WTC11 (cell line): Measurements from ENCODE around the gene PDE11A. TPM values are rescaled to one million over a fixed set of nuclear protein-coding genes. Genes with fewer than 3 reads are reported as not detected.

Experiments
- ATAC-seq: fragments of 200-7000 bp; cut with Tn5 transposase; 2 replicates; pipeline ENCODE4 v1.10.0; 2021; ENCODE audit warnings: mild to moderate bottlenecking, moderate library complexity
- CTCF ChIA-PET: fragments of 300-600 bp; sonication (Branson Sonifier 250); formaldehyde crosslinking; loops from one replicate; lab custom pipeline; 2021; ENCODE audit warnings: antibody characterized with exemption; lab: Charles Lee
- POLR2A ChIA-PET: fragments of 350-600 bp; sonication (Branson Sonifier 250); formaldehyde crosslinking; loops from one replicate; lab custom pipeline; 2021; ENCODE audit warnings: antibody characterized with exemption; lab: Charles Lee
- DNase-seq: peaks from one replicate; pipeline ENCODE4 v3.0.0; 2021; ENCODE audit warnings: low spot score
- H3K27ac Mint-ChIP-seq: 2 replicates; pipeline ENCODE4 v1.8.0; 2021; ENCODE audit warnings: mixed read lengths
- H3K27me3 Mint-ChIP-seq: 2 replicates; pipeline ENCODE4 v1.8.0; 2021; ENCODE audit warnings: low read depth, mild to moderate bottlenecking, moderate library complexity, mixed read lengths
- H3K36me3 Mint-ChIP-seq: 2 replicates; pipeline ENCODE4 v1.8.0; 2021; ENCODE audit warnings: mixed read lengths
- H3K4me1 Mint-ChIP-seq: 2 replicates; pipeline ENCODE4 v1.8.0; 2022; ENCODE audit warnings: mixed read lengths
- H3K4me3 Mint-ChIP-seq: 2 replicates; pipeline ENCODE4 v1.8.0; 2021; ENCODE audit warnings: mild to moderate bottlenecking, moderate library complexity, mixed read lengths
- H3K9me3 Mint-ChIP-seq: 2 replicates; pipeline ENCODE4 v1.8.0; 2021; ENCODE audit warnings: mixed read lengths
- GTF2I ChIP-seq: fragments of 250-450 bp; sonication (Bioruptor Pico); conservative IDR thresholded peaks from 2 replicates; pipeline ENCODE4 v1.4.0; 2021; ENCODE audit warnings: mild to moderate bottlenecking
- NR3C1 ChIP-seq: sonication (generic); formaldehyde crosslinking; conservative IDR thresholded peaks from 2 replicates; pipeline ENCODE4 v1.8.1; 2023; ENCODE audit warnings: low read depth, mild to moderate bottlenecking, missing genetic modification reagents
- ZNF121 ChIP-seq: sonication (generic); formaldehyde crosslinking; IDR thresholded peaks from 2 replicates; pipeline ENCODE4 v1.8.0; 2023; ENCODE audit warnings: missing genetic modification reagents
- ZNF317 ChIP-seq: sonication (generic); formaldehyde crosslinking; IDR thresholded peaks from 2 replicates; pipeline ENCODE4 v1.8.1; 2023; ENCODE audit warnings: low read depth, mild to moderate bottlenecking, moderate library complexity, missing genetic modification reagents, borderline replicate concordance
- ZNF396 ChIP-seq: fragments of 250-450 bp; sonication (Bioruptor Pico); IDR thresholded peaks from 2 replicates; pipeline ENCODE4 v1.8.0; 2021; ENCODE audit warnings: mild to moderate bottlenecking, moderate library complexity, borderline replicate concordance
- total RNA-seq: library from RNA; stranded (reverse); gene quantifications from 3 replicates; pipeline ENCODE4 v1.2.3, GENCODE V29; 2021
- TF ChIP-seq, protein P1 (sequence below): sonication (generic); formaldehyde crosslinking; IDR thresholded peaks from 2 replicates; pipeline ENCODE4 v1.8.1; 2022; ENCODE audit warnings: low read depth, missing genetic modification reagents, borderline replicate concordance
- TF ChIP-seq, protein P2 (sequence below): sonication (generic); formaldehyde crosslinking; IDR thresholded peaks from 2 replicates; pipeline ENCODE4 v1.8.0; 2022; ENCODE audit warnings: mild to moderate bottlenecking, missing genetic modification reagents
- TF ChIP-seq, protein P3 (sequence below): fragments of 250-450 bp; sonication (Bioruptor Pico); IDR thresholded peaks from 2 replicates; pipeline ENCODE4 v1.9.0; 2021; ENCODE audit warnings: mild to moderate bottlenecking, borderline replicate concordance
- TF ChIP-seq, protein P4 (sequence below): sonication (generic); formaldehyde crosslinking; IDR thresholded peaks from 2 replicates; pipeline ENCODE4 v1.8.0; 2023; ENCODE audit warnings: missing genetic modification reagents, mild to moderate bottlenecking, borderline replicate concordance
- TF ChIP-seq, protein P5 (sequence below): sonication (generic); formaldehyde crosslinking; IDR thresholded peaks from 2 replicates; pipeline ENCODE4 v1.8.1; 2022; ENCODE audit warnings: mild to moderate bottlenecking, missing genetic modification reagents, moderate library complexity, borderline replicate concordance
- TF ChIP-seq, protein P6 (sequence below): fragments of 250-450 bp; sonication (Bioruptor Pico); conservative IDR thresholded peaks from 2 replicates; pipeline ENCODE4 v1.9.0; 2021; ENCODE audit warnings: mild to moderate bottlenecking
- TF ChIP-seq, protein P7 (sequence below): sonication (generic); formaldehyde crosslinking; IDR thresholded peaks from 2 replicates; pipeline ENCODE4 v1.8.0; 2023; ENCODE audit warnings: mild to moderate bottlenecking, missing genetic modification reagents
- TF ChIP-seq, protein P8 (sequence below): fragments of 200-600 bp; IDR thresholded peaks from 2 replicates; pipeline ENCODE4 v1.8.0; 2022; ENCODE audit warnings: antibody characterized with exemption

The PDE11A gene
- total RNA-seq, 1 experiment from 2014 or later = 0.13 TPM

DNA sequence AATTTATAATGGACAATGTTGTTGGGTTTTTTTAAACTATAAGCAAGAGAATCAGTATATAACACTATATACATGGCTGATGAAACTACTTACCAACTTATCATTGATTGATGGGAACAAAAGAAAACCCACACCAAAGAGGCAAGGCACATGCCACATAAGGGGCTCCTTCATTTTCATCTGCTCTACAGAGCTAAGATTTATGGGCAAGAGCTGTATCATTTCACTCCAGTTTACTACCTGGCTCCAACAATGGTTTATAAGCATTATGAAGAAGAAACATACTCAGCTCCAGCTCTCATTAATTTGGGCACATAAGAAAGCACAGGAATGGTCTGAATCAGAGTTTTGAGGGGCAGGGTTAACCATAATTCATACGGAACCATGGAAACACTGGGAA, 396.8 kb downstream of the PDE11A start:
- CTCF ChIA-PET = interaction anchor here (0.9 kb wide), 1 partner anchor 186 kb away, joined by 3 read pairs; no protein-coding TSS in a partner anchor
- POLR2A ChIA-PET = no interaction called here
- Mint-ChIP-seq H3K27ac (no peak overlapping the region), H3K4me1 (peaks cover 16% of the 10 kb centered on the region), H3K9me3 (no peaks in the 10 kb centered on the region), H3K4me3 (no peak overlapping the region), H3K36me3 (no peaks in the 10 kb centered on the region), H3K27me3 (peaks cover 39% of the 10 kb centered on the region)
- DNase-seq = no peak
- ATAC-seq = no peak
- TF ChIP-seq, protein P1, sequence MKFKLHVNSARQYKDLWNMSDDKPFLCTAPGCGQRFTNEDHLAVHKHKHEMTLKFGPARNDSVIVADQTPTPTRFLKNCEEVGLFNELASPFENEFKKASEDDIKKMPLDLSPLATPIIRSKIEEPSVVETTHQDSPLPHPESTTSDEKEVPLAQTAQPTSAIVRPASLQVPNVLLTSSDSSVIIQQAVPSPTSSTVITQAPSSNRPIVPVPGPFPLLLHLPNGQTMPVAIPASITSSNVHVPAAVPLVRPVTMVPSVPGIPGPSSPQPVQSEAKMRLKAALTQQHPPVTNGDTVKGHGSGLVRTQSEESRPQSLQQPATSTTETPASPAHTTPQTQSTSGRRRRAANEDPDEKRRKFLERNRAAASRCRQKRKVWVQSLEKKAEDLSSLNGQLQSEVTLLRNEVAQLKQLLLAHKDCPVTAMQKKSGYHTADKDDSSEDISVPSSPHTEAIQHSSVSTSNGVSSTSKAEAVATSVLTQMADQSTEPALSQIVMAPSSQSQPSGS (CRISPR knock-in tag) = no peak
- TF ChIP-seq ZNF317 (CRISPR knock-in tag) (no peak), GTF2I (CRISPR knock-in tag) (no peak)

DNA sequence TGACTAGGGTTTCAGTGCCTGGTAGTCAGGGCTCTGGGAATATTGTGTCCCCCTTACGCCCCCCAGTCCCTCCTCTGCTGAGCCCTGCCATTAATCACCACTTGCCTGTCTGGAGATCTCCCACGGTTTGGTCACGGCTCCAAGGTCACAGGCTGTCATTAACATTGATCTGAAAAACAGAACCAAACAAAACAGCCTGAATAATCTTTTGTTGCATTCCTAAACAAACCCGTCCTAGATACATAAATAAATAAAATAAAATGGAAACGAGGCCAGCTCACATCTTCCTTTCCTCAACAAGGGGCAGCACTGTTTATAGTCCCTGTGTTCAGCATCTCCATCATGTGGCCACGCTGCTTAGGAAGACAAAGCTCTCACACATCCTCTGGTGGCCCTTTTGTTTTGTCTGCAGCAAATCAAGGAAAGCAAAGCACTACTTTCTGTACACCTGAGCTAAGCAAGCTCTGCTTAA, 397.2 kb downstream of the PDE11A start:
- POLR2A ChIA-PET = no interaction called here
- no peak overlapping the region for H3K4me3 Mint-ChIP-seq
- H3K9me3 Mint-ChIP-seq = no peaks in the 10 kb centered on the region
- CTCF ChIA-PET = interaction anchor here (0.6 to 0.9 kb wide), 2 partner anchors 14 to 186 kb away, joined by 3 read pairs; no protein-coding TSS in a partner anchor
- no peak for DNase-seq
- H3K27me3 Mint-ChIP-seq = peaks cover 44% of the 10 kb centered on the region
- no peaks in the 10 kb centered on the region for H3K36me3 Mint-ChIP-seq
- H3K4me1 Mint-ChIP-seq = peaks cover 20% of the 10 kb centered on the region
- ATAC-seq = no peak
- H3K27ac Mint-ChIP-seq = no peak overlapping the region
- TF ChIP-seq, protein P2, sequence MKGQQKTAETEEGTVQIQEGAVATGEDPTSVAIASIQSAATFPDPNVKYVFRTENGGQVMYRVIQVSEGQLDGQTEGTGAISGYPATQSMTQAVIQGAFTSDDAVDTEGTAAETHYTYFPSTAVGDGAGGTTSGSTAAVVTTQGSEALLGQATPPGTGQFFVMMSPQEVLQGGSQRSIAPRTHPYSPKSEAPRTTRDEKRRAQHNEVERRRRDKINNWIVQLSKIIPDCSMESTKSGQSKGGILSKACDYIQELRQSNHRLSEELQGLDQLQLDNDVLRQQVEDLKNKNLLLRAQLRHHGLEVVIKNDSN (CRISPR knock-in tag) = no peak
- TF ChIP-seq, protein P3, sequence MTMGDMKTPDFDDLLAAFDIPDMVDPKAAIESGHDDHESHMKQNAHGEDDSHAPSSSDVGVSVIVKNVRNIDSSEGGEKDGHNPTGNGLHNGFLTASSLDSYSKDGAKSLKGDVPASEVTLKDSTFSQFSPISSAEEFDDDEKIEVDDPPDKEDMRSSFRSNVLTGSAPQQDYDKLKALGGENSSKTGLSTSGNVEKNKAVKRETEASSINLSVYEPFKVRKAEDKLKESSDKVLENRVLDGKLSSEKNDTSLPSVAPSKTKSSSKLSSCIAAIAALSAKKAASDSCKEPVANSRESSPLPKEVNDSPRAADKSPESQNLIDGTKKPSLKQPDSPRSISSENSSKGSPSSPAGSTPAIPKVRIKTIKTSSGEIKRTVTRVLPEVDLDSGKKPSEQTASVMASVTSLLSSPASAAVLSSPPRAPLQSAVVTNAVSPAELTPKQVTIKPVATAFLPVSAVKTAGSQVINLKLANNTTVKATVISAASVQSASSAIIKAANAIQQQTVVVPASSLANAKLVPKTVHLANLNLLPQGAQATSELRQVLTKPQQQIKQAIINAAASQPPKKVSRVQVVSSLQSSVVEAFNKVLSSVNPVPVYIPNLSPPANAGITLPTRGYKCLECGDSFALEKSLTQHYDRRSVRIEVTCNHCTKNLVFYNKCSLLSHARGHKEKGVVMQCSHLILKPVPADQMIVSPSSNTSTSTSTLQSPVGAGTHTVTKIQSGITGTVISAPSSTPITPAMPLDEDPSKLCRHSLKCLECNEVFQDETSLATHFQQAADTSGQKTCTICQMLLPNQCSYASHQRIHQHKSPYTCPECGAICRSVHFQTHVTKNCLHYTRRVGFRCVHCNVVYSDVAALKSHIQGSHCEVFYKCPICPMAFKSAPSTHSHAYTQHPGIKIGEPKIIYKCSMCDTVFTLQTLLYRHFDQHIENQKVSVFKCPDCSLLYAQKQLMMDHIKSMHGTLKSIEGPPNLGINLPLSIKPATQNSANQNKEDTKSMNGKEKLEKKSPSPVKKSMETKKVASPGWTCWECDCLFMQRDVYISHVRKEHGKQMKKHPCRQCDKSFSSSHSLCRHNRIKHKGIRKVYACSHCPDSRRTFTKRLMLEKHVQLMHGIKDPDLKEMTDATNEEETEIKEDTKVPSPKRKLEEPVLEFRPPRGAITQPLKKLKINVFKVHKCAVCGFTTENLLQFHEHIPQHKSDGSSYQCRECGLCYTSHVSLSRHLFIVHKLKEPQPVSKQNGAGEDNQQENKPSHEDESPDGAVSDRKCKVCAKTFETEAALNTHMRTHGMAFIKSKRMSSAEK (CRISPR knock-in tag) = no peak
- TF ChIP-seq, protein P4, sequence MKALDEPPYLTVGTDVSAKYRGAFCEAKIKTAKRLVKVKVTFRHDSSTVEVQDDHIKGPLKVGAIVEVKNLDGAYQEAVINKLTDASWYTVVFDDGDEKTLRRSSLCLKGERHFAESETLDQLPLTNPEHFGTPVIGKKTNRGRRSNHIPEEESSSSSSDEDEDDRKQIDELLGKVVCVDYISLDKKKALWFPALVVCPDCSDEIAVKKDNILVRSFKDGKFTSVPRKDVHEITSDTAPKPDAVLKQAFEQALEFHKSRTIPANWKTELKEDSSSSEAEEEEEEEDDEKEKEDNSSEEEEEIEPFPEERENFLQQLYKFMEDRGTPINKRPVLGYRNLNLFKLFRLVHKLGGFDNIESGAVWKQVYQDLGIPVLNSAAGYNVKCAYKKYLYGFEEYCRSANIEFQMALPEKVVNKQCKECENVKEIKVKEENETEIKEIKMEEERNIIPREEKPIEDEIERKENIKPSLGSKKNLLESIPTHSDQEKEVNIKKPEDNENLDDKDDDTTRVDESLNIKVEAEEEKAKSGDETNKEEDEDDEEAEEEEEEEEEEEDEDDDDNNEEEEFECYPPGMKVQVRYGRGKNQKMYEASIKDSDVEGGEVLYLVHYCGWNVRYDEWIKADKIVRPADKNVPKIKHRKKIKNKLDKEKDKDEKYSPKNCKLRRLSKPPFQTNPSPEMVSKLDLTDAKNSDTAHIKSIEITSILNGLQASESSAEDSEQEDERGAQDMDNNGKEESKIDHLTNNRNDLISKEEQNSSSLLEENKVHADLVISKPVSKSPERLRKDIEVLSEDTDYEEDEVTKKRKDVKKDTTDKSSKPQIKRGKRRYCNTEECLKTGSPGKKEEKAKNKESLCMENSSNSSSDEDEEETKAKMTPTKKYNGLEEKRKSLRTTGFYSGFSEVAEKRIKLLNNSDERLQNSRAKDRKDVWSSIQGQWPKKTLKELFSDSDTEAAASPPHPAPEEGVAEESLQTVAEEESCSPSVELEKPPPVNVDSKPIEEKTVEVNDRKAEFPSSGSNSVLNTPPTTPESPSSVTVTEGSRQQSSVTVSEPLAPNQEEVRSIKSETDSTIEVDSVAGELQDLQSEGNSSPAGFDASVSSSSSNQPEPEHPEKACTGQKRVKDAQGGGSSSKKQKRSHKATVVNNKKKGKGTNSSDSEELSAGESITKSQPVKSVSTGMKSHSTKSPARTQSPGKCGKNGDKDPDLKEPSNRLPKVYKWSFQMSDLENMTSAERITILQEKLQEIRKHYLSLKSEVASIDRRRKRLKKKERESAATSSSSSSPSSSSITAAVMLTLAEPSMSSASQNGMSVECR (CRISPR knock-in tag) = no peak
- TF ChIP-seq, protein P5, sequence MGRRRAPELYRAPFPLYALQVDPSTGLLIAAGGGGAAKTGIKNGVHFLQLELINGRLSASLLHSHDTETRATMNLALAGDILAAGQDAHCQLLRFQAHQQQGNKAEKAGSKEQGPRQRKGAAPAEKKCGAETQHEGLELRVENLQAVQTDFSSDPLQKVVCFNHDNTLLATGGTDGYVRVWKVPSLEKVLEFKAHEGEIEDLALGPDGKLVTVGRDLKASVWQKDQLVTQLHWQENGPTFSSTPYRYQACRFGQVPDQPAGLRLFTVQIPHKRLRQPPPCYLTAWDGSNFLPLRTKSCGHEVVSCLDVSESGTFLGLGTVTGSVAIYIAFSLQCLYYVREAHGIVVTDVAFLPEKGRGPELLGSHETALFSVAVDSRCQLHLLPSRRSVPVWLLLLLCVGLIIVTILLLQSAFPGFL (CRISPR knock-in tag) = no peak
- TF ChIP-seq, protein P6, sequence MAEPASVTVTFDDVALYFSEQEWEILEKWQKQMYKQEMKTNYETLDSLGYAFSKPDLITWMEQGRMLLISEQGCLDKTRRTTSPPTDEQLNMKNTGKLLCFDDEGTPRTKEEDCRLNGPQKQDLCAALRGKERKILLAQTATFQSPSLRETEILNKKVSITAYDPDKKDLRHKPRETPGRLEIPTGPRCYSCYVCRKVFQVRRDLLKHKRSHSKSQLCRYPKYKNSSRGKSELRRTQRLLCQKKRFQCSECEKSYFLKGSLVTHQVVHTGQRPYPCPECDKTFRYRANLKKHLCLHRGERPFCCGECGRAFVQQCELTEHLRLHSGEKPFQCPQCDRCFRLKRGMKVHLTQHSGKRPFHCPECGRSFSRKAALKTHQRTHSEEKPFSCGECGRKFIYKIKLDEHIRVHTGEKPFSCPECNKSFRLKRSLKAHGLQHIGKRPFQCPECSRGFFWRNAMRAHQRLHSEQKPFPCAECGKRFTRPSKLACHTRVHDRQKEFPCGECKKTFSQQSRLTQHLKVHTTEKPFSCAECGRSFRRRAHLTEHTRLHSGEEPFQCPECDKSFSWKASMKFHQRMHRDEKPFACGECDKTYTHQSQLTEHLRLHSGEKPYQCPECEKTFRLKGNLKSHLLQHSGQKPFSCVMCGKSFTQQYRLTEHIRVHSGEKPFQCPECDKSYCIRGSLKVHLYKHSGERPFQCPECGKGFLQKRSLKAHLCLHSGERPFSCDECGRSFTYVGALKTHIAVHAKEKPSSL (CRISPR knock-in tag) = no peak
- TF ChIP-seq, protein P7, sequence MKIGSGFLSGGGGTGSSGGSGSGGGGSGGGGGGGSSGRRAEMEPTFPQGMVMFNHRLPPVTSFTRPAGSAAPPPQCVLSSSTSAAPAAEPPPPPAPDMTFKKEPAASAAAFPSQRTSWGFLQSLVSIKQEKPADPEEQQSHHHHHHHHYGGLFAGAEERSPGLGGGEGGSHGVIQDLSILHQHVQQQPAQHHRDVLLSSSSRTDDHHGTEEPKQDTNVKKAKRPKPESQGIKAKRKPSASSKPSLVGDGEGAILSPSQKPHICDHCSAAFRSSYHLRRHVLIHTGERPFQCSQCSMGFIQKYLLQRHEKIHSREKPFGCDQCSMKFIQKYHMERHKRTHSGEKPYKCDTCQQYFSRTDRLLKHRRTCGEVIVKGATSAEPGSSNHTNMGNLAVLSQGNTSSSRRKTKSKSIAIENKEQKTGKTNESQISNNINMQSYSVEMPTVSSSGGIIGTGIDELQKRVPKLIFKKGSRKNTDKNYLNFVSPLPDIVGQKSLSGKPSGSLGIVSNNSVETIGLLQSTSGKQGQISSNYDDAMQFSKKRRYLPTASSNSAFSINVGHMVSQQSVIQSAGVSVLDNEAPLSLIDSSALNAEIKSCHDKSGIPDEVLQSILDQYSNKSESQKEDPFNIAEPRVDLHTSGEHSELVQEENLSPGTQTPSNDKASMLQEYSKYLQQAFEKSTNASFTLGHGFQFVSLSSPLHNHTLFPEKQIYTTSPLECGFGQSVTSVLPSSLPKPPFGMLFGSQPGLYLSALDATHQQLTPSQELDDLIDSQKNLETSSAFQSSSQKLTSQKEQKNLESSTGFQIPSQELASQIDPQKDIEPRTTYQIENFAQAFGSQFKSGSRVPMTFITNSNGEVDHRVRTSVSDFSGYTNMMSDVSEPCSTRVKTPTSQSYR (CRISPR knock-in tag) = no peak
- TF ChIP-seq ZNF396 (CRISPR knock-in tag) (no peak), ZNF121 (CRISPR knock-in tag) (no peak), NR3C1 (CRISPR knock-in tag) (no peak)
- TF ChIP-seq, protein P8, sequence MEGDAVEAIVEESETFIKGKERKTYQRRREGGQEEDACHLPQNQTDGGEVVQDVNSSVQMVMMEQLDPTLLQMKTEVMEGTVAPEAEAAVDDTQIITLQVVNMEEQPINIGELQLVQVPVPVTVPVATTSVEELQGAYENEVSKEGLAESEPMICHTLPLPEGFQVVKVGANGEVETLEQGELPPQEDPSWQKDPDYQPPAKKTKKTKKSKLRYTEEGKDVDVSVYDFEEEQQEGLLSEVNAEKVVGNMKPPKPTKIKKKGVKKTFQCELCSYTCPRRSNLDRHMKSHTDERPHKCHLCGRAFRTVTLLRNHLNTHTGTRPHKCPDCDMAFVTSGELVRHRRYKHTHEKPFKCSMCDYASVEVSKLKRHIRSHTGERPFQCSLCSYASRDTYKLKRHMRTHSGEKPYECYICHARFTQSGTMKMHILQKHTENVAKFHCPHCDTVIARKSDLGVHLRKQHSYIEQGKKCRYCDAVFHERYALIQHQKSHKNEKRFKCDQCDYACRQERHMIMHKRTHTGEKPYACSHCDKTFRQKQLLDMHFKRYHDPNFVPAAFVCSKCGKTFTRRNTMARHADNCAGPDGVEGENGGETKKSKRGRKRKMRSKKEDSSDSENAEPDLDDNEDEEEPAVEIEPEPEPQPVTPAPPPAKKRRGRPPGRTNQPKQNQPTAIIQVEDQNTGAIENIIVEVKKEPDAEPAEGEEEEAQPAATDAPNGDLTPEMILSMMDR = no peak
